ENCODE measurements around the gene POGK. TPM values are rescaled to one million over a fixed set of nuclear protein-coding genes. Genes with fewer than 3 reads are reported as not detected.
A peak's percentile ranks its signal among the peaks of the same experiment; 100 is the strongest.
"Not testable (repeated sequence)": the region's sequence is repeated elsewhere in the genome, so short reads cannot be mapped to it uniquely, and the experiment has no call there.

Gene POGK
- total RNA-seq, 1 experiment from 2014 or later, result 47.7 TPM

DNA sequence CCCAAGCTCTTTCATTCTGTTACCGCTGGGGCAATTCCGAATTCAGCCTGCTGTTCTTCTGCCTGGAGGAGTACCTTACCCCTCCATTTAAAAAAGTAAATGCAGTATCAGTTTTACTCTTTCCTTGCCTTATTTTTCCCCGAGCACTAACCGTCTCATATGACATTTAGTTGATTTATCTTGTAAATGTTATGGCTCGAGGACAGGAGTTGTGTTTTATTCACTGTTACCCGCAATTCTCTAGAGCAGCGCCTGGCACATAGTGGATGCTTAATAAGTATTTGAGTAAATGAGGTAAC lies 37.2 kb downstream of the POGK start:
- peaks cover 2% of the 10 kb centered on the region; the same call in 1 of the 2 replicates for H3K4me1 ChIP-seq (ENCODE audit: insufficient read depth, low read length)
- no peak overlapping the region for H4K91ac ChIP-seq (ENCODE audit: insufficient read length, low read depth, low read length)
- H3K79me2 ChIP-seq (ENCODE audit: insufficient read depth, low read length), result peaks cover 11% of the 10 kb centered on the region; the same call in 1 of the 2 replicates
- H3K56ac ChIP-seq (ENCODE audit: insufficient read length, low read depth, low read length), result no peak overlapping the region
- H3K27me3 ChIP-seq (ENCODE audit: insufficient read depth, low read length), result no peaks in the 10 kb centered on the region
- no CpG with 5 or more reads among the region's 7 CpGs for WGBS (ENCODE audit: extremely low coverage, insufficient read length, low lambda C conversion rate)
- H4K8ac ChIP-seq (replicated peaks; ENCODE audit: insufficient read length, low read depth, low read length), result no peak overlapping the region
- H2AFZ ChIP-seq (ENCODE audit: low read length), result no peak overlapping the region
- H3K9ac ChIP-seq (ENCODE audit: extremely low read depth, insufficient read length, low read length), result no peak overlapping the region
- no peak overlapping the region for H3K4ac ChIP-seq (ENCODE audit: low read depth, low read length)
- H3K4me3 Mint-ChIP-seq, result peak overlapping the region; percentile 97
- TF ChIP-seq, protein P1, sequence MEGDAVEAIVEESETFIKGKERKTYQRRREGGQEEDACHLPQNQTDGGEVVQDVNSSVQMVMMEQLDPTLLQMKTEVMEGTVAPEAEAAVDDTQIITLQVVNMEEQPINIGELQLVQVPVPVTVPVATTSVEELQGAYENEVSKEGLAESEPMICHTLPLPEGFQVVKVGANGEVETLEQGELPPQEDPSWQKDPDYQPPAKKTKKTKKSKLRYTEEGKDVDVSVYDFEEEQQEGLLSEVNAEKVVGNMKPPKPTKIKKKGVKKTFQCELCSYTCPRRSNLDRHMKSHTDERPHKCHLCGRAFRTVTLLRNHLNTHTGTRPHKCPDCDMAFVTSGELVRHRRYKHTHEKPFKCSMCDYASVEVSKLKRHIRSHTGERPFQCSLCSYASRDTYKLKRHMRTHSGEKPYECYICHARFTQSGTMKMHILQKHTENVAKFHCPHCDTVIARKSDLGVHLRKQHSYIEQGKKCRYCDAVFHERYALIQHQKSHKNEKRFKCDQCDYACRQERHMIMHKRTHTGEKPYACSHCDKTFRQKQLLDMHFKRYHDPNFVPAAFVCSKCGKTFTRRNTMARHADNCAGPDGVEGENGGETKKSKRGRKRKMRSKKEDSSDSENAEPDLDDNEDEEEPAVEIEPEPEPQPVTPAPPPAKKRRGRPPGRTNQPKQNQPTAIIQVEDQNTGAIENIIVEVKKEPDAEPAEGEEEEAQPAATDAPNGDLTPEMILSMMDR (conservative IDR thresholded peaks at IDR 0.05), result peak; percentile 27; the same call in 1 of the 3 replicates
- H3K23ac ChIP-seq (ENCODE audit: insufficient read length, low read depth, low read length), result no peak overlapping the region
- peaks cover 5 to 6% of the 10 kb centered on the region in 2 experiments; a peak in 3 of 5 replicates for H3K9me3 Mint-ChIP-seq
- peaks cover 19 to 27% of the 10 kb centered on the region in 2 experiments for H3K4me1 Mint-ChIP-seq
- peaks cover 5 to 10% (median 8%) of the 10 kb centered on the region in 3 experiments; a peak in 4 of 7 replicates for H3K36me3 Mint-ChIP-seq (ENCODE audit: insufficient read depth in 1 of 3, low read depth in 3 of 3)
- no peak overlapping the region for H2BK12ac ChIP-seq (ENCODE audit: insufficient read length, low read depth, low read length)
- H2BK15ac ChIP-seq (ENCODE audit: low read depth, low read length), result no peak overlapping the region
- DNase-seq, result no peak
- H3K27ac ChIP-seq (ENCODE audit: insufficient read length, low read depth, low read length), result no peak overlapping the region
- H3K18ac ChIP-seq (ENCODE audit: insufficient read length, low read depth, low read length), result no peak overlapping the region
- no peak overlapping the region for H2BK5ac ChIP-seq (ENCODE audit: insufficient read length, low read length)
- peaks cover 7% of the 10 kb centered on the region for H3K23me2 ChIP-seq (ENCODE audit: insufficient read length, low read depth, low read length, poor library complexity, severe bottlenecking)
- H3K27ac Mint-ChIP-seq, result peak overlapping the region in 1 of 3 experiments; percentile 99; a peak in 4 of 7 replicates
- no peak overlapping the region for H2BK120ac ChIP-seq (ENCODE audit: low read depth, low read length, poor library complexity, severe bottlenecking)
- H2AK5ac ChIP-seq (ENCODE audit: insufficient read length, low read length), result no peak overlapping the region
- H3K9me3 ChIP-seq (ENCODE audit: control insufficient read depth, low read depth, low read length), result no peaks in the 10 kb centered on the region
- H3K79me1 ChIP-seq (ENCODE audit: insufficient read depth, low read depth, low read length, poor library complexity, severe bottlenecking), result peaks cover 3% of the 10 kb centered on the region
- H3K27me3 Mint-ChIP-seq (ENCODE audit: low read depth), result 0 out of 2 replicates have a peak, but pooled peaks cover 1% of the 10 kb centered on the region
- H2BK20ac ChIP-seq (ENCODE audit: low read depth, low read length, poor library complexity, severe bottlenecking), result no peak overlapping the region
- no peak overlapping the region for H3T11ph ChIP-seq (ENCODE audit: low read length)
- H4K20me1 ChIP-seq (ENCODE audit: control insufficient read depth, insufficient read depth, insufficient read length), result no peaks in the 10 kb centered on the region
- H3K14ac ChIP-seq (ENCODE audit: insufficient read depth, low read length), result no peak overlapping the region
- H3K4me2 ChIP-seq (ENCODE audit: insufficient read depth, insufficient read length, low read length), result peak overlapping the region; percentile 60
- no peak overlapping the region for H4K5ac ChIP-seq (ENCODE audit: insufficient read length, low read depth, low read length)

DNA sequence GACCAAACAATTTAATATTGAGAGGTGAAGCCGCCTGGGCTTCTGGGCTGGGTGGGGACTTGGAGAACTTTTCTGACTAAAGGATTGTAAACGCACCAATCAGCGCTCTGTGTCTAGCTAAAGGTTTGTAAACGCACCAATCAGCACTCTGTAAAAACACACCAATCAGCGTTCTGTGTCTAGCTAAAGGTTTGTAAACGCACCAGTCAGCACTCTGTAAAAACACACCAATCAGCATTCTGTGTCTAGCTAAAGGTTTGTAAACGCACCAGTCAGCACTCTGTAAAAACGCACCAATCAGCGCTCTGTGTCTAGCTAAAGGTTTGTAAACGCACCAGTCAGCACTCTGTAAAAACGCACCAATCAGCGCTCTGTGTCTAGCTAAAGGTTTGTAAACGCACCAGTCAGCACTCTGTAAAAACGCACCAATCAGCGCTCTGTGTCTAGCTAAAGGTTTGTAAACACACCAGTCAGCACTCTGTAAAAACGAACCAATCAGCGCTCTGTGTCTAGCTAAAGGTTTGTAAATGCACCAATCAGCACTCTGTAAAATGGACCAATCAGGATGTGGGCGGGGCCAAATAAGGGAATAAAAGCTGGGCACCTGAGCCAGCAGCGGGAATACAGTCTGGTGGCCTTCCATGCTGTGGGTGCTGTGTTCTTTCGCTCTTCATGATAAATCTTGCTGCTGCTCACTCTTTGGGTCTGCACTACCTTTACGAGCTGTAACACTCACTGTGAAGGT lies 39.1 kb downstream of the POGK start:
- H2BK120ac ChIP-seq (ENCODE audit: low read depth, low read length, poor library complexity, severe bottlenecking); H3K4ac ChIP-seq (ENCODE audit: low read depth, low read length); H2BK5ac ChIP-seq (ENCODE audit: insufficient read length, low read length); DNase-seq; H3K27ac ChIP-seq (ENCODE audit: insufficient read length, low read depth, low read length); H3T11ph ChIP-seq (ENCODE audit: low read length); H3K4me3 Mint-ChIP-seq; H3K56ac ChIP-seq (ENCODE audit: insufficient read length, low read depth, low read length); H4K8ac ChIP-seq (replicated peaks; ENCODE audit: insufficient read length, low read depth, low read length); H3K36me3 Mint-ChIP-seq (ENCODE audit: insufficient read depth in 1 of 3, low read depth in 3 of 3); H3K9me3 Mint-ChIP-seq; H3K9ac ChIP-seq (ENCODE audit: extremely low read depth, insufficient read length, low read length); H2BK15ac ChIP-seq (ENCODE audit: low read depth, low read length); H4K91ac ChIP-seq (ENCODE audit: insufficient read length, low read depth, low read length); H3K27ac Mint-ChIP-seq; H3K4me2 ChIP-seq (ENCODE audit: insufficient read depth, insufficient read length, low read length); H4K20me1 ChIP-seq (ENCODE audit: control insufficient read depth, insufficient read depth, insufficient read length); H3K79me2 ChIP-seq (ENCODE audit: insufficient read depth, low read length); H3K4me1 ChIP-seq (ENCODE audit: insufficient read depth, low read length); H3K79me1 ChIP-seq (ENCODE audit: insufficient read depth, low read depth, low read length, poor library complexity, severe bottlenecking); H3K27me3 ChIP-seq (ENCODE audit: insufficient read depth, low read length); H4K5ac ChIP-seq (ENCODE audit: insufficient read length, low read depth, low read length); H2BK12ac ChIP-seq (ENCODE audit: insufficient read length, low read depth, low read length); H2BK20ac ChIP-seq (ENCODE audit: low read depth, low read length, poor library complexity, severe bottlenecking); H3K18ac ChIP-seq (ENCODE audit: insufficient read length, low read depth, low read length); H3K23ac ChIP-seq (ENCODE audit: insufficient read length, low read depth, low read length); H3K23me2 ChIP-seq (ENCODE audit: insufficient read length, low read depth, low read length, poor library complexity, severe bottlenecking); H3K14ac ChIP-seq (ENCODE audit: insufficient read depth, low read length); H2AK5ac ChIP-seq (ENCODE audit: insufficient read length, low read length); H3K9me3 ChIP-seq (ENCODE audit: control insufficient read depth, low read depth, low read length); H2AFZ ChIP-seq (ENCODE audit: low read length): not testable (repeated sequence)
- Mint-ChIP-seq H3K27me3 (ENCODE audit: low read depth) (peaks cover 17% of the 10 kb centered on the region), H3K4me1 (peaks cover 13 to 18% of the 10 kb centered on the region in 2 experiments)
- no CpG with 5 or more reads among the region's 21 CpGs for WGBS (ENCODE audit: extremely low coverage, insufficient read length, low lambda C conversion rate)
